WERI-Rb-1 (cell line): ENCODE results near the gene DELE1.

Experiments used
- DNase-seq: peaks from one replicate; pipeline ENCODE4 v3.0.0-alpha.2; 2020
- H3K27ac ChIP-seq: fragments of 250-450 bp; sonication (Bioruptor Pico); 2 replicates; pipeline ENCODE4 v1.5.1; 2020; ENCODE audit warnings: mild to moderate bottlenecking, moderate library complexity
- H3K27me3 ChIP-seq: fragments of 250-450 bp; sonication (Bioruptor Pico); 2 replicates; pipeline ENCODE4 v1.5.1; 2021; ENCODE audit warnings: mild to moderate bottlenecking, low read depth, moderate library complexity; ENCODE audit not compliant: insufficient read depth, severe bottlenecking
- H3K36me3 ChIP-seq: fragments of 250-450 bp; sonication (Bioruptor Pico); 2 replicates; pipeline ENCODE4 v1.5.1; 2020; ENCODE audit warnings: mild to moderate bottlenecking, moderate library complexity
- H3K4me3 ChIP-seq: 2 replicates; pipeline ENCODE4 v1.5.1; 2011; ENCODE audit warnings: low read depth, mild to moderate bottlenecking, control low read depth, low read length
- H3K9me3 ChIP-seq: fragments of 250-450 bp; sonication (Bioruptor Pico); 2 replicates; pipeline ENCODE4 v1.5.1; 2021; ENCODE audit warnings: mild to moderate bottlenecking, moderate library complexity; ENCODE audit not compliant: severe bottlenecking
- TF ChIP-seq, protein P1 (sequence below): IDR thresholded peaks from 2 replicates; pipeline ENCODE4 v1.5.1; 2011; ENCODE audit warnings: low read depth, mild to moderate bottlenecking, control low read depth, inconsistent platforms, low read length

DELE1 gene

DNA sequence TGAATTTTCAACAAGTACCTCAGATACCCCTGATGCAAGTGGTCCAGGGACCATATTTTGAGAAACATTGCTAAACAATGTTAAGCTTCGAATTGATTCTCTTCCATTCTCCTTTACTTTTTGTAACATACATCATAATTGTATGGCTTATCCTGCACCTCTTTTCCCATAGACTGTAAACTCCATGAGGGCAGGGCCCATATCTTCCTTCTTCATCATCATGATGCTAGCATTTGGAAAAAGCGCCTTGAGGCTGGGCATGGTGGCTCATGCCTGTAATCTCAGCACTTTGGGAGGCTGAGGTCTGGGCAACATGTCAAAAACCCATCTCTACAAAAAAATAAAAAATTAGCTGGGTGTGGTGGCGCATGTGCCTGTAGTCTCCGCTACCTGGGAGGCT, 14.5 kb upstream of the DELE1 start:
- no peaks in the 10 kb centered on the region for H3K36me3 ChIP-seq
- no peak for DNase-seq
- H3K9me3 ChIP-seq: no peaks in the 10 kb centered on the region
- no peak overlapping the region for H3K27ac ChIP-seq
- no peaks in the 10 kb centered on the region for H3K27me3 ChIP-seq
- TF ChIP-seq, protein P1, sequence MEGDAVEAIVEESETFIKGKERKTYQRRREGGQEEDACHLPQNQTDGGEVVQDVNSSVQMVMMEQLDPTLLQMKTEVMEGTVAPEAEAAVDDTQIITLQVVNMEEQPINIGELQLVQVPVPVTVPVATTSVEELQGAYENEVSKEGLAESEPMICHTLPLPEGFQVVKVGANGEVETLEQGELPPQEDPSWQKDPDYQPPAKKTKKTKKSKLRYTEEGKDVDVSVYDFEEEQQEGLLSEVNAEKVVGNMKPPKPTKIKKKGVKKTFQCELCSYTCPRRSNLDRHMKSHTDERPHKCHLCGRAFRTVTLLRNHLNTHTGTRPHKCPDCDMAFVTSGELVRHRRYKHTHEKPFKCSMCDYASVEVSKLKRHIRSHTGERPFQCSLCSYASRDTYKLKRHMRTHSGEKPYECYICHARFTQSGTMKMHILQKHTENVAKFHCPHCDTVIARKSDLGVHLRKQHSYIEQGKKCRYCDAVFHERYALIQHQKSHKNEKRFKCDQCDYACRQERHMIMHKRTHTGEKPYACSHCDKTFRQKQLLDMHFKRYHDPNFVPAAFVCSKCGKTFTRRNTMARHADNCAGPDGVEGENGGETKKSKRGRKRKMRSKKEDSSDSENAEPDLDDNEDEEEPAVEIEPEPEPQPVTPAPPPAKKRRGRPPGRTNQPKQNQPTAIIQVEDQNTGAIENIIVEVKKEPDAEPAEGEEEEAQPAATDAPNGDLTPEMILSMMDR: no peak
- no peak overlapping the region for H3K4me3 ChIP-seq

DNA sequence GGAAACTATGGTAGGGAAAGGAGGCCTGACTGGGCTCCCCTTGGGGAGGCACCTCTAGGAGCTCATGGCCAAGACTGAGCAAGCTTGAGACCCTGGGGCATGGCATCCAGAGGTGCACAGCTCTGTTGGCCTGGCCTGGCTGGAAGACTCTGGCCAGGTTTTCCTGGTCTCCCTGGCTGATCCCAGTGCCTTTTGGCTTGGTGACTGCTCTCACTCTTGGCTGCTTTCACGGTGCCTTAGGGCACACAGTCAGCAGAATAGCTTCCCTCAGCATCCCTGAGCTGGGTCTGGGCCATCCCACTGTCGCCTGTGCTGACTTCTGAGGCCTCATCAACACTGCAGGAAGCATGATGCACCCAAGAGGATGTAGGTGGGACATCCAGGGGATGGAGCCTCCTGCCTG, 13.4 kb upstream of the DELE1 start:
- Histone ChIP-seq H3K9me3 (no peaks in the 10 kb centered on the region), H3K27ac (no peak overlapping the region), H3K4me3 (no peak overlapping the region), H3K27me3 (no peaks in the 10 kb centered on the region), H3K36me3 (no peaks in the 10 kb centered on the region)
- DNase-seq: no peak
- TF ChIP-seq, protein P1: no peak

DNA sequence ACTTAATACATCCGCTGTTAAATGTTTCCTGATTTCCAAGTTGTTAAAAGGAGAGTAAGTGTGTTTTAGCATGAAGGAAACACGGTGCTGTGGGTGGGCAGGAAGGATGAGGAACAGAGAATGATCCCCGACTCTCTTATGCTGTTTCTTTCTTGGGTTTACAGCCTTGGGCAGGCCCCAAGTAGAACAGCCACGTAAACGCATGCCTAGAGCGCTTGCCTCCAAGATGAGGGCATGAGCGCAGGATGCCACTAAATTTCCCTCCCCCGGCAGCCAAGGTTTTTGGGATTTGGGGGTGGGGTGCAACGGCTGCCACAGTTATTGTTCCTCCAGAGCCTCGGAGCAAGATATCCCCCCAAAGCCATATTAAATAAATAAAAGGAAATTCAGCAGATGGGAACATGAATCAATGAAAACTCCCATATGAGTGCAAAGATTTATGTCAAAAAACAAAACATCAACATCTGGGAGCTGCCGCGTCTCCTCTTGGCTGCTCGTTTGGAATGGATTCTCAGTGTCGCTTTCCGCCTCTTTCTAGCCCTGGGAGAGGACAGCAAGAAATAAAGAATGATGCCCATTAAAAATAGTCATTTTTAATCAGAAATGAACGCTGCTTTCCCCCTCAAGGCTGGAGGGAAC, 10.0 kb upstream of the DELE1 start:
- no peak overlapping the region for H3K4me3 ChIP-seq
- H3K9me3 ChIP-seq: no peaks in the 10 kb centered on the region
- H3K27ac ChIP-seq: no peak overlapping the region
- TF ChIP-seq, protein P1: no peak
- H3K27me3 ChIP-seq: no peaks in the 10 kb centered on the region
- no peak for DNase-seq
- H3K36me3 ChIP-seq: no peaks in the 10 kb centered on the region

DNA sequence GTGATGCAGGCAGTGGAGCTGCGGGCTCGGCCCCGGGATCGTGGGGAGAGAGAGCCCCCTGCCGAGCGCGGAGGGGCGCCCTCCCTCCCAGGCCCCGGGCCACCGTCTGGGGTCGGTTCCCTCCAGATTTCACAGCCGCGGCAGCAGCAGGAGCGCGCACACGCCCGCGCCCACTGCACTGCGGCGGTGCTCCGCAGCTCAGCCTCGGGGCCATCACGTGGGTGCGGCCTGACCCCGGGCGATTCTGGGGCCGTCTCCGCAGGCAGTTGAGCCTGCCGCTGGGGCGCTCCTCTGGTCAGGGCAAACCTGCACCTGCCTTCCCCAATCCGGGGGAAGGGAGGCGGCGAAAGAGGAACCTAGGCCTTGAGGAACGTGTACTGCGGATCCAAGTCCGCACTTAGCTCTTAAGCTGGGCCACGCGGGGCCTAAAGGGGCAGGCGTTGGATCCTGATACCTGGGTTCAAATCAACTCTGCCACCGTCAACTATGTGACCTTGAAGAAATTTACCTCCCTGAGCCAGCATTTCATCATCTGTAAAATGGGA, 9.4 kb upstream of the DELE1 start:
- Histone ChIP-seq H3K4me3 (no peak overlapping the region), H3K27ac (no peak overlapping the region), H3K36me3 (no peaks in the 10 kb centered on the region), H3K9me3 (no peaks in the 10 kb centered on the region), H3K27me3 (no peaks in the 10 kb centered on the region)
- no peak for DNase-seq
- TF ChIP-seq, protein P1: no peak

DNA sequence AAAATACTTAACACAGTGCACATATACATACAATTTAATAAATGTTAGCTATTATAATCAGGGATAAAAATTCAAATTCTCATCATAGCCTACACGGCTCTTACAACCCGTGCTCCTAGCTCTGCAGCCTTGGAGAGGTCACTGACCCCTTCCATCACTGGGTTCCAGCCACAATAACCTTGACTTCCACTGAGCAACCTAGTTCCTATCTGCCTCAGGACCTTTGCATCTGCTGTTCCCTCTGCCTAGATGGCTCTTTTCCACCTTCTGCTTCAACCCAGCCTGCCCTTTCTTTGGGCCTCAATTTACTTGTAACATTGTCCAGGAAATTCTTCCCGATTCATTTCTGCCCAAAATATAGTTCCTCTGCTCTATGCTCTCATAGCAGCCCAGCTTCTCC, 8.9 kb upstream of the DELE1 start:
- Histone ChIP-seq H3K27me3 (no peaks in the 10 kb centered on the region), H3K4me3 (no peak overlapping the region), H3K36me3 (no peaks in the 10 kb centered on the region), H3K27ac (no peak overlapping the region), H3K9me3 (no peaks in the 10 kb centered on the region)
- no peak for DNase-seq
- TF ChIP-seq, protein P1: no peak

DNA sequence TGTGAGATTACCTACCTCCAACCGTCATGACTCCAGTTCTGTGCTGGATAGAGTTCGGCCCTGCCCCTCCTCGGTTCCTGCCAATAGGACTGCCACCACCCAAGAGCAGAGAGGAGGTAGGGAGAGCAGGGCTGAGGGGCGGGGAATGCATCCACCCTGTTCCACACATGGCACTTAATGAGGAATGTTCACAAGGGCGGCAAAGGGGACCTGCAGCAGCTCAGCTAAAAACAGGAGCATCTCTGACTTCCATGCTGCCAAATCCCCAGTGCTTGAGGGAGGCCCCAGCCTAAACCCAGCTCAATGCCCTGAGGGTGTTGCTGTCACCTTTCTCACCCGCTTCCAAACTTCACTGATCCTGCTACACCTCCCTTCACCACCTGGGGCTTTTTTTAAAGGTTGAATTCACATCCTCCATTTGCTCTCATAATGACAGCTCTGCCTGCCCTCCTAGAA, 7.8 kb upstream of the DELE1 start:
- Histone ChIP-seq H3K27me3 (no peaks in the 10 kb centered on the region), H3K9me3 (no peaks in the 10 kb centered on the region), H3K27ac (no peak overlapping the region), H3K4me3 (no peak overlapping the region), H3K36me3 (no peaks in the 10 kb centered on the region)
- DNase-seq: no peak
- TF ChIP-seq, protein P1: no peak
